Skin of body (tissue), 2 donors: Measurements from ENCODE around the gene ISYNA1. TPM values are rescaled to one million over a fixed set of nuclear protein-coding genes. Genes with fewer than 3 reads are reported as not detected.

Experiments used
- DNase-seq: peaks from one replicate; lab custom pipeline; 2025; lab: John Stamatoyannopoulos, UW
- total RNA-seq: library from RNA; depleted of rRNA; stranded (reverse); fragments of >200 nt; gene quantifications from one replicate; pipeline ENCODE4 v1.2.3, GENCODE V29; 2014

ISYNA1 gene
- total RNA-seq, 1 donor from 2014 or later: 24.6 TPM

DNA sequence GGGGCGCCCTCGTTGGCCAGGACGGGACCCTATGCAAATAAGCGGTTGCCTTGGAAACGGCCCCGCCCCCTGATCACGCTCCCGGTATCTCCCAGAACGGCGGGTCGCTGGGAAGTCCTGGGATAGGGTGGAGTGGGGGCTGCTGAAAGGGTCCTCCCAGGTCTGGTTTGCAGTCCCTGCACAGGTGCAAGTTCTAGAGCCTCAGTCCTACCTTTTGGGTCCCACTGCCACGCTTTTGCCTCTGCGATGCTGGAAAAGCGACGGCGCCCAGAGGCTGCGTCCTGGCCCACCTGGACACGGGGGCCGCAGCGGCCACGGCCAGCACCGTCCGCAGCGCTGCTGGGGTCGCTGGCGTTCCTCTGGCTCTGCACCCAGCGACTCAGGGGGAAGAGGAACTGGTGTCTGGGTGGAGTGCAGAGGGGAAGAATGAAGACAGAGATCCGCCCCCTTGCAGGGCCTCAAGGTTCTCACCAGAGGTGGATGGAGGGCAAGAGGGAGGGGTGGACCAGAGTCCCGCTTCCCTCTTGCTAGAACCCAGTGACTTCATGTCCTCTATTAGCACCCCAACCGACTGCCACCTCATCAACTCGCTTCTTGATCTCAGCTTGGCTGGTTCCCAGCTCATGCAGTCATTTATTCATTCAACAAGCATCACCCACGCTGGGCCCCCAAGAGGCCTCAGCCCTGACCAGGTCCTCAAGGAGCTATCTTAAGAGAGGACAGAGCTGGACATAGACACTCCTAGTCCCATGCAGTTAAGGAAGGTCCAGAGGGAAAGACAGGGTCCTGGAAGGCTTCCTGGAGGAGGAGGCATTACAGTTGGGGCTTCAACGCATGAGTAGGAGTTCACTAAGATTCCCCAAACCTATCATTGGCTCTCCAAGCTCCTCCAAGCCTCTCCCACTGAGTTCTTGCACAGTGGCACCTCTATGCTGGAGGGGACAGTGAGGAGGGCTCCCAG lies 40.4 kb downstream of the ISYNA1 start, which contains the start of gene LRRC25:
Gene LRRC25 (minus strand): TSS at position 381 of the 961 bp plus-strand sequence. CDS start 659 bp downstream, outside the sequence.
- DNase-seq: no peak

- no peak for DNase-seq
Observed at GRCh38 chr19:18396471-18397241, 41.3 kb downstream of the ISYNA1 start.

DNA sequence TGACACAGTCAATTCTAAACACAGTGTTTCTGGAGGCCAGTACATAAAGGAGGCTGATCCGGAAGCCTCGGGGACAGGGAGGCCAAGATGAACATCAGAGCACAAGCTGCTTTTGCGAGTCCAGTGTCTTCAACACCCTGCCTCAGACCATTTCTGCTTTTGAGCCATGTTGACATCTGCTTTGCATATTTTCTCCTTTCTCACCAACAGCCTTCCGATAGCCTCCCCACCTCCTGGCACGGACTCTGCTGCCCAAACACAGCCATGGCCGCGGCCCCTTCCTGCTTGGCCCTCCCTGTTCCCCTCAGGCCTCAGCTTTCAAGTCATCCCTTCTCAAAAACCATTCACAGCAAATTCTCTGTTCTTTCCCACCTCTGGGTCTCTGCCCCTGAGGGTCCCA lies 44.1 kb downstream of the ISYNA1 start:
- DNase-seq: no peak

DNA sequence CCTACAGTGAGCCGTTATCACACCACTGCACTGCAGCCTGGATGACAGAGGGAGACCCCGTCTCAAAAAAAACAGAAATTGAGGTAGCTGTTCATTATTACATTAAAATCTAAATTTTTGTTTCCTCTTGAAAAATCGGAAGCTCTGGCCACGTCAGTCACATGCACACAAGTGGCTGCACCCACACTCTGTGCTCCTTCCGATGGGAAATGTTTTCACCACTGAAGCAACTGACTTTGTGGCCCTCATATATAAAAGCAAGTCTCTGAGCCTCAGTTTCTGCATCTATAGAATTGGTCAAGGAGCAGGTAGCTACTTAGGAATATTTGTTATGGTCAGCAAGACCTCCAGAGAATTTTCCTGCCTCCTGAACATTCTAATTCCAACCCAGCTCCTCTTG lies 45.0 kb downstream of the ISYNA1 start:
- no peak for DNase-seq

DNA sequence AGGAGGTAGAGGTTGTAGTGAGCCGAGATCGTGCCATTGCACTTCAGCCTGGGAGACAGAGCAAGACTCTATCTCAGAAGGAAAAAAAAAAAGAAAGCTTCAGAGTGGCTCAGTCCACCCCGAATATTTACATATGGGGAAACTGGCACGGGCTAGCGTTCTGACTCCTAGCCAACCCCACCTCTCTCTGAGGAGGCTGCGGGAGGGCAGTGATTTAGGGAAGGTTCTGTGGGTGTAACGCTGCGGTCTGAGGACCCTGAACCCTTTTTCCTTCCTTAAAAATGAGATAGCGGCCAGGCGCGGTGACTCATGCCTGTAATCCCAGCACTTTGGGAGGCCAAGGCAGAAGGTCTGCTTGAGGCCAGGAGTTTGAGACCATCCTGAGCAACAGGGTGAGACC lies 45.5 kb downstream of the ISYNA1 start:
- DNase-seq: no peak

GRCh38 chr19:18391509-18392075 lies 46.3 kb downstream of the ISYNA1 start:
- DNase-seq: no peak

GRCh38 chr19:18390065-18390907 lies 47.6 kb downstream of the ISYNA1 start:
- DNase-seq: no peak

DNA sequence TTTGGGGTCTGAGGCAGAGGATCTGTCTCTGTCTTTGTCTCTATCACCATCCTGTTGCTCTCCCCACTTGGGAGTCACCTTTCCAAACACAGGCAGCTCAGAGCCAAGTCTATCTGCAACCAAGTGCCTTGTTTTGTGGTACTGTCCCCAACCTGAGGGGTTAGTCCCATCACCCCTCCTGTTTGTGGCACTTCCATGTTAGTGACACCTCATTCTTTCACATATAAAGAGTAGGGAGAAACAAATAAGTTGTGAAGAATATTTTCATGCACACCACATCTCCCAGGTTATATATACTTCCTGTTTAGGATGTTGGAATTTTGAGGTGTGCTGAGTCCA lies 48.2 kb downstream of the ISYNA1 start:
- no peak for DNase-seq

DNA sequence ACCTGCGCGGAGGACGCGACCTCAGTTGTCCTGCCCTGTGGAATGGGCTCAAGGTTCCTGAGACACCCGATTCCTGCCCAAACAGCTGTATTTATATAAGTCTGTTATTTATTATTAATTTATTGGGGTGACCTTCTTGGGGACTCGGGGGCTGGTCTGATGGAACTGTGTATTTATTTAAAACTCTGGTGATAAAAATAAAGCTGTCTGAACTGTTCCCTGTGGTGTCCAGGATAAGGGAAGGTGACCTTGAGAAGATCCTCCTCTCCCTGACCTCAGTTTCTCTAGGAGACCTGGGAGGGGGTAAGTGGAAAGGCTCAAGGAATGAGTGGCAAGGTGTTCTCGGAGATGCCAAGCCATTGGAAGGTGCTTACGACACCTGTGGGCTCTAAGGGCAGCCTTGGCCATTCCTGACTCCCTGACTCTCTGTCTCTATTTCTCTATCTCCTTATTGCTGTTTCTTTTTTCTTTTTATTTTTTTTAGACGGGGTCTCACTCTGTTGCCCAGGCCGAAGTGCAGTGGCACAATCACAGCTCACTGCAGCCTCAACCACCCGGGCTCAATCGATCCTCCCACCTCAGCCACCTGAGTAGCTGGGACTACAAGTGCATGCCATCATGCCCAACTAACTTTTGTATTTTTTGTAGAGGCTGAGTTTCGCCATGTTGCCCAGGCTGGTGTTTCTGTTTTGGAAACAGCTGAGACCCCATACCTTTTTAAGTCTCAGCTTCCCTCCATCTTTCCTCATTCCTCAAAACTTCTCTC lies 48.8 kb downstream of the ISYNA1 start:
- DNase-seq: no peak

- peak; percentile 49 for DNase-seq
Observed at GRCh38 chr19:18388100-18388959, 49.6 kb downstream of the ISYNA1 start.

DNA sequence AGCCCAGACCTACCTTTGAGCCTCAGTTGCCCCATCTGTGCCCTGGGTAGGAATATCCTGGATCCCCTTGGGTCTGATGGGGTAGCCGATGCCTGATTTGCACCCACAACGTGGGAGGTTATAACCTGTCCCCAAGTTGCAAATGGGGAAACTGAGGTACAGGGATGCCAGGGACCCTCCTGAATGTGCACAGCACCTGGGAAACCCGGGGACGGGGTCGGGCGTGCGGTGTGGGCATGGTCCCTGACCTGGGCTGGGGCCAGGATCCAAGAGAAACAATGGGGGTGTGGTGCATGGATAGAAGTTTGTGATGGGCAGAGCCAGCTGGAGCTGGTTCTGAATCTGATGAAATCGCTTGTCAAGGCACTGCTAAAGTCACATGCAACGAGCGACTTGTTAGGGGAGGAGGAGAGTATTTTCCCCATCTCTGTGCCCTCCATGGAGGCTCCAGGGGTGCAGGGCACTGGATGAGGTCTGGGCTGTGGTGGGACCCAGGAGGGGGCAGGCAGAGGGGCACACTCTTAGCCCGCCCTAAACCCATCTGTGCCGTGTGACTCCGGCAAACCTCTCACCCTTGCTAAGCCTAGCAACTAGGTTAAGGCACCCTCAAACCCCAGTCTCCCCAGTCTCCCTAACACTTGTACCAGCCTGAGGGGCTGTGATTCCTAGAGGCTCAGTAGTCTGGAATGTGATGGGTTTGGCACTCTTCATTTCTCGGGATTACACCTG lies 51.2 kb downstream of the ISYNA1 start:
- DNase-seq: no peak

- no peak for DNase-seq
Observed at GRCh38 chr19:18385675-18386542, 52.0 kb downstream of the ISYNA1 start, which contains the start of gene GDF15. Gene GDF15, plus strand, starts transcription at chr19:18386158. Its CDS starts 32 bp downstream, at chr19:18386190.

- DNase-seq: no peak
Observed at GRCh38 chr19:18385359-18385674, 52.6 kb downstream of the ISYNA1 start.

DNA sequence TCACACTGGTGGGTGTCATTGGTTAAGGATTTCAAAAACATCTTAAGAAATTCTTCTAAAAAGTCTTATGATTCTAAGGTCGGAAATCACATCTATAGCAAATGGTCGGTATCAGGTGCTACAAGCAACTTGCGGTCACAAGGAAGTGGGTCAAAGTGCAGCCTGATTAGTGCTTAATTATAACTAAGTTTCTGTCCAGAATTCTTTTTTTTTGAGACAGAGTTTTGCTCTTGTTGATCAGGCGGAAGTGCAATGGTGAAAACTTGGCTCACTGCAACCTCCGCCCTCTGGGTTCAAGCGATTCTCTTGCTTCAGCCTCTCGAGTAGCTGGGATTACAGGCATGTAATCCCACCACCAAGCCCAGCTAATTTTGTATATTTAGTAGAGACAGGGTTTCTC lies 53.2 kb downstream of the ISYNA1 start:
- DNase-seq: no peak
